K562 (cell line): Measurements from ENCODE around the gene CABLES1. TPM values are rescaled to one million over a fixed set of nuclear protein-coding genes. Genes with fewer than 3 reads are reported as not detected.

Experiments
- ARNT ChIP-seq, 2 experiments: fragments of 450-650 bp; IDR thresholded peaks; 2 replicates each; pipeline ENCODE4 v1.6.1; 2016; ENCODE audit warnings: mild to moderate bottlenecking in 1 of 2
- CBFB ChIP-seq: sonication (generic); formaldehyde crosslinking; IDR thresholded peaks from 2 replicates; pipeline ENCODE4 v1.4.0; 2020; ENCODE audit warnings: mild to moderate bottlenecking, missing genetic modification reagents
- CBX2 ChIP-seq: fragments of 200-600 bp; sonication (generic); IDR thresholded peaks from one replicate; pipeline ENCODE4 v1.6.1; 2012; ENCODE audit warnings: mild to moderate bottlenecking, low read length, inconsistent platforms; ENCODE audit not compliant: insufficient read depth, poor library complexity, severe bottlenecking
- HDAC2 ChIP-seq: fragments of 450-650 bp; IDR thresholded peaks from 2 replicates; pipeline ENCODE4 v1.6.1; 2016; ENCODE audit warnings: mild to moderate bottlenecking
- L3MBTL2 ChIP-seq: fragments of 450-650 bp; IDR thresholded peaks from 2 replicates; pipeline ENCODE4 v1.6.1; 2016; ENCODE audit warnings: mild to moderate bottlenecking, moderate library complexity
- MCM7 ChIP-seq, 2 experiments: fragments of 450-650 bp; IDR thresholded peaks; 2 replicates each; pipeline ENCODE4 v1.6.1; 2016 to 2018
- NFIX ChIP-seq: fragments of 250-450 bp; sonication (Bioruptor Pico); IDR thresholded peaks from 2 replicates; pipeline ENCODE4 v1.4.0; 2020; ENCODE audit warnings: low read depth, mild to moderate bottlenecking, moderate library complexity
- RFX1 ChIP-seq: fragments of 450-650 bp; IDR thresholded peaks from 2 replicates; pipeline ENCODE4 v1.6.1; 2016; ENCODE audit warnings: mild to moderate bottlenecking, moderate library complexity
- SMARCC2 ChIP-seq: fragments of 450-650 bp; IDR thresholded peaks from 2 replicates; pipeline ENCODE4 v1.6.1; 2017; ENCODE audit warnings: antibody characterized with exemption, moderate library complexity, mild to moderate bottlenecking, low read depth
- SOX6 ChIP-seq: fragments of 450-650 bp; IDR thresholded peaks from 2 replicates; pipeline ENCODE4 v1.6.1; 2014; ENCODE audit warnings: mild to moderate bottlenecking
- TCF3 ChIP-seq: sonication (generic); formaldehyde crosslinking; IDR thresholded peaks from 2 replicates; pipeline ENCODE4 v1.4.0; 2020; ENCODE audit warnings: mild to moderate bottlenecking, missing genetic modification reagents
- TFAM ChIP-seq: fragments of 250-450 bp; sonication (Bioruptor Pico); conservative IDR thresholded peaks from 2 replicates; pipeline ENCODE4 v1.5.0; 2021; ENCODE audit warnings: mild to moderate bottlenecking, moderate library complexity
- ZNF197 ChIP-seq: fragments of 200-800 bp; sonication (Bioruptor generic); IDR thresholded peaks from 2 replicates; pipeline ENCODE4 v1.6.1; 2016; ENCODE audit warnings: low read depth, missing genetic modification characterization, missing compliant biosample characterization
- polyA plus RNA-seq, 8 experiments: library from polyadenylated mRNA; depleted of rRNA in 4 of 8; stranded (reverse) in 5 of 8; unstranded in 3 of 8; fragments of >200 nt; fragmentation: Nextera tagmentation in 2 of 8; fragmentation: Illumina TruSeq in 1 of 8; extraction: Ambion mirVana in 2 of 8; extraction: Trizol in 1 of 8; gene quantifications; 2 replicates each; pipeline versions ENCODE4 v1.2.1 to v1.2.3, GENCODE V29; 2011 to 2014; ENCODE audit warnings: inconsistent platforms in 1 of 8, missing spikeins in 1 of 8
- total RNA-seq, 7 experiments: library from RNA; depleted of rRNA in 6 of 7; stranded (reverse); fragments of >200 nt in 6 of 7; fragmentation: Illumina TruSeq in 2 of 7; extraction: Trizol in 2 of 7; gene quantifications; 2 replicates each; pipeline versions ENCODE4 v1.2.1 to v1.2.3, GENCODE V29; 2011 to 2021; ENCODE audit warnings: low replicate concordance in 1 of 7
- TF ChIP-seq, protein P1 (sequence below), 3 experiments: IDR thresholded peaks in 2 of 3; conservative IDR thresholded peaks in 1 of 3; 2 replicates each; pipeline ENCODE4 v1.5.1; 2011 to 2012; ENCODE audit warnings: low read length in 3 of 3, mild to moderate bottlenecking in 3 of 3, control low read depth in 2 of 3, improper control_type of control experiment in 1 of 3, inconsistent platforms in 1 of 3, low read depth in 1 of 3, mixed read lengths in 1 of 3, moderate library complexity in 1 of 3; ENCODE audit not compliant: insufficient read depth in 2 of 3
- TF ChIP-seq, protein P2 (sequence below): sonication (generic); formaldehyde crosslinking; IDR thresholded peaks from 2 replicates; pipeline ENCODE4 v1.8.0; 2022; ENCODE audit warnings: missing genetic modification reagents, mild to moderate bottlenecking, moderate library complexity, borderline replicate concordance
- TF ChIP-seq, protein P3 (sequence below): fragments of 250-450 bp; sonication (Bioruptor Pico); IDR thresholded peaks from 2 replicates; pipeline ENCODE4 v1.5.0; 2021
- TF ChIP-seq, protein P4 (sequence below): fragments of 450-650 bp; IDR thresholded peaks from 2 replicates; pipeline ENCODE4 v1.6.1; 2016

Gene CABLES1
- total and polyA plus RNA-seq, 9 of the 15 experiments (the other 6 are each of a cell fraction or from before 2014, with no cell fraction given): 0.04 to 0.10 (median 0.06) TPM; not detected in 3

DNA sequence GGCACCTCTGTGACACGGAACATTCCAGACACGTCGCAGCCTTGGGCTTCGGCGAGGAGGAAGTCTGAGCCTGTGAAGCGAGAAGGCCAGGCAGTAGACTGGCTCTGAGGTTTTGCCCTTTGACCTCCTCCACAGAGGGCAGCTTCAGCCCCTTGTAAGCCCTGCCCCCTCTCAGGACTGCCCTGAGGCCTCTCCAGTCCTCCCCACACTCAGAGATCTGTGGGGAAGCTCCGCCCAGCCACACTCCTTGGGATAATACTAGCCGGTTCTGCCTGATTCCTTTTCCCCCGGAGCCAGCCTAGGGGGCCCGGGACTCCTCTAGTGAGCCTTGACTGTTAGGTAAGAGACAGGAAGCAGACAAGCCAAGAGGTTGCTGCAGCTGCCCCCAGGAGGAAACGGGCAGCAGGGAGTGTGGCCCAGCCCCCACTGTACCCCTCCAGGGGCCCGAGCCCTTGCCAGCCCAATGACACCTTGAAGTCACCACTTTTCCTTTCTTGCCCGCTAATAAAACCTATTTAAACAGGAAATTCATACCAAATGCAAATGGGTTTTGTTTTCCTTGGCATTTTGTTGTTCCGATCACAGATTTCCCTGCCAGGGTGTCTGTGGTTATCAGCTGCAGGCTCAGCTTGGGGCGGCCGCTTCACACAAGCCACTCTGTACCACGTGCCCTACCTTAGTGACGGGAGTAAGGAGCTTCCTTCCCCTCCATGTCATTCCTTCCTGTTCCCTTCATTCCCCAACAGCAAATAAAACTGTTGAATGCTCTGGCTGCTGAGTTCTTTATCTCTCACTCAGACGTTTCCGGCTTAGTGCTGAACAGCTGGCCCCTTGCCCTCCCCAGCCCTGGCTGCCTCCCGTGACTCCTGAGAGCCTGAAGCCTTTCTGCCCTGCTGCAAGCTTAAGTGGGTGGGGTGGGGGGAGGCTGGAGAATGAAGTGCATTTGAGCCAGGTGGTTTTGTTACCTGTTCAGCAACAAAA, 124.7 kb downstream of the CABLES1 start (continued):
- TF ChIP-seq ZNF197 (CRISPR knock-in tag) (0 out of 2 replicates have a peak, but pooled peaks have one; percentile 51), L3MBTL2 (peak; percentile 95), CBX2 (no peak), CBFB (CRISPR knock-in tag) (no peak), SMARCC2 (no peak), TCF3 (CRISPR knock-in tag) (peak; percentile 60), HDAC2 (0 out of 2 replicates have a peak, but pooled peaks have one; percentile 46), SOX6 (peak; percentile 42; the same call in 1 of the 2 replicates), RFX1 (no peak), ARNT (IDR thresholded peaks at IDR 0.05) (0 out of 4 replicates have a peak, but pooled peaks of 1 of the 2 experiments have one; percentile 34), NFIX (CRISPR knock-in tag) (no peak), TFAM (CRISPR knock-in tag) (no peak), MCM7 (IDR thresholded peaks at IDR 0.05) (no peak)
- TF ChIP-seq, protein P1, sequence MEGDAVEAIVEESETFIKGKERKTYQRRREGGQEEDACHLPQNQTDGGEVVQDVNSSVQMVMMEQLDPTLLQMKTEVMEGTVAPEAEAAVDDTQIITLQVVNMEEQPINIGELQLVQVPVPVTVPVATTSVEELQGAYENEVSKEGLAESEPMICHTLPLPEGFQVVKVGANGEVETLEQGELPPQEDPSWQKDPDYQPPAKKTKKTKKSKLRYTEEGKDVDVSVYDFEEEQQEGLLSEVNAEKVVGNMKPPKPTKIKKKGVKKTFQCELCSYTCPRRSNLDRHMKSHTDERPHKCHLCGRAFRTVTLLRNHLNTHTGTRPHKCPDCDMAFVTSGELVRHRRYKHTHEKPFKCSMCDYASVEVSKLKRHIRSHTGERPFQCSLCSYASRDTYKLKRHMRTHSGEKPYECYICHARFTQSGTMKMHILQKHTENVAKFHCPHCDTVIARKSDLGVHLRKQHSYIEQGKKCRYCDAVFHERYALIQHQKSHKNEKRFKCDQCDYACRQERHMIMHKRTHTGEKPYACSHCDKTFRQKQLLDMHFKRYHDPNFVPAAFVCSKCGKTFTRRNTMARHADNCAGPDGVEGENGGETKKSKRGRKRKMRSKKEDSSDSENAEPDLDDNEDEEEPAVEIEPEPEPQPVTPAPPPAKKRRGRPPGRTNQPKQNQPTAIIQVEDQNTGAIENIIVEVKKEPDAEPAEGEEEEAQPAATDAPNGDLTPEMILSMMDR (IDR thresholded peaks at IDR 0.05 in 2 of 3, conservative IDR thresholded peaks at IDR 0.05 in 1 of 3; ENCODE audit: insufficient read depth in 2 of 3, low read depth in 1 of 3, low read length in 3 of 3): no peak
- TF ChIP-seq, protein P2, sequence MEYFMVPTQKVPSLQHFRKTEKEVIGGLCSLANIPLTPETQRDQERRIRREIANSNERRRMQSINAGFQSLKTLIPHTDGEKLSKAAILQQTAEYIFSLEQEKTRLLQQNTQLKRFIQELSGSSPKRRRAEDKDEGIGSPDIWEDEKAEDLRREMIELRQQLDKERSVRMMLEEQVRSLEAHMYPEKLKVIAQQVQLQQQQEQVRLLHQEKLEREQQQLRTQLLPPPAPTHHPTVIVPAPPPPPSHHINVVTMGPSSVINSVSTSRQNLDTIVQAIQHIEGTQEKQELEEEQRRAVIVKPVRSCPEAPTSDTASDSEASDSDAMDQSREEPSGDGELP (CRISPR knock-in tag): peak; percentile 97
- TF ChIP-seq, protein P3, sequence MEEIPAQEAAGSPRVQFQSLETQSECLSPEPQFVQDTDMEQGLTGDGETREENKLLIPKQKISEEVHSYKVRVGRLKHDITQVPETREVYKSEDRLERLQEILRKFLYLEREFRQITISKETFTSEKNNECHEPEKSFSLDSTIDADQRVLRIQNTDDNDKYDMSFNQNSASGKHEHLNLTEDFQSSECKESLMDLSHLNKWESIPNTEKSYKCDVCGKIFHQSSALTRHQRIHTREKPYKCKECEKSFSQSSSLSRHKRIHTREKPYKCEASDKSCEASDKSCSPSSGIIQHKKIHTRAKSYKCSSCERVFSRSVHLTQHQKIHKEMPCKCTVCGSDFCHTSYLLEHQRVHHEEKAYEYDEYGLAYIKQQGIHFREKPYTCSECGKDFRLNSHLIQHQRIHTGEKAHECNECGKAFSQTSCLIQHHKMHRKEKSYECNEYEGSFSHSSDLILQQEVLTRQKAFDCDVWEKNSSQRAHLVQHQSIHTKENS (CRISPR knock-in tag): no peak
- TF ChIP-seq, protein P4, sequence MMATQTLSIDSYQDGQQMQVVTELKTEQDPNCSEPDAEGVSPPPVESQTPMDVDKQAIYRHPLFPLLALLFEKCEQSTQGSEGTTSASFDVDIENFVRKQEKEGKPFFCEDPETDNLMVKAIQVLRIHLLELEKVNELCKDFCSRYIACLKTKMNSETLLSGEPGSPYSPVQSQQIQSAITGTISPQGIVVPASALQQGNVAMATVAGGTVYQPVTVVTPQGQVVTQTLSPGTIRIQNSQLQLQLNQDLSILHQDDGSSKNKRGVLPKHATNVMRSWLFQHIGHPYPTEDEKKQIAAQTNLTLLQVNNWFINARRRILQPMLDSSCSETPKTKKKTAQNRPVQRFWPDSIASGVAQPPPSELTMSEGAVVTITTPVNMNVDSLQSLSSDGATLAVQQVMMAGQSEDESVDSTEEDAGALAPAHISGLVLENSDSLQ: peak; percentile 29; the same call in 1 of the 2 replicates
